Endothelial cell of hepatic sinusoid (primary cell): ENCODE measurements around the gene SIM2.

Source experiments
- in situ Hi-C: cut with HindIII; loops from 2 replicates; pipeline ENCODE4 v1.10.0; 2017; ENCODE audit warnings: low sequenced_read_pairs

SIM2 gene

GRCh38 chr21:36709868-36710728 lies 11.2 kb downstream of the SIM2 start:
- in situ Hi-C loops = no loop called here

DNA sequence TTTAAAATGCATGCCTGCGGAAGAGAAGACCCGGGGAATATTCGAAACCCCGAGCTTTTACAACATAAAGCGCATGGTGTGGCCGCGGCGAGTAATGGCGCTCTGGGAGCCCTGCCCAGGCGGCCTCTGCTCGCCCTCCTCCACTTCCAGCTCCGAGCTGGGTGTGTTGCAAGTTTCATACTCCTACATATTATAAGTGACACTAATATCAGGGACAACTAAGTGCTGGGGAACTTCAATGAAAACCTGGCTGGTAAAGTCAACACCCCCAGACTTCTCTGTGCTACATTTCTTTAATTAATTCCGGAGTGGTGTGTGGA lies 11.8 kb downstream of the SIM2 start:
- in situ Hi-C loops = no loop called here

DNA sequence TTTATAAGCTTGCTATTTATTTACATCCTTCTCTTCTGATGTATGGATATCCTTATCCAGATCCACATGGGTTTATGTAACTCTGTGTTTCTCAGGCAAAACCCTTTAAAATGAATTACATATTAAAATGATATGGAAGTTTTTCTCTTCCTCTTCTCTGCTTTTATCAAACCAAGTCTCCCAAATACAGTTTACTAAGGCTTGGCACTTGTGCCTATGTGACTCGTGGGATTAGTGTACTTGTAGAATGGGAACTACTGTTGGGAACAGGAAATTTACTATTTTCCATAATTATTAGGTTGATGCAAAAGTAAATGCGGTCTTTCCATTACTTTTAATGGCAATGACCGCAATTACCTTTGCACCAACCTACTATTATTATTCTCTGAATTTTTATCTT lies 14.8 kb downstream of the SIM2 start:
- in situ Hi-C loops = no loop called here

DNA sequence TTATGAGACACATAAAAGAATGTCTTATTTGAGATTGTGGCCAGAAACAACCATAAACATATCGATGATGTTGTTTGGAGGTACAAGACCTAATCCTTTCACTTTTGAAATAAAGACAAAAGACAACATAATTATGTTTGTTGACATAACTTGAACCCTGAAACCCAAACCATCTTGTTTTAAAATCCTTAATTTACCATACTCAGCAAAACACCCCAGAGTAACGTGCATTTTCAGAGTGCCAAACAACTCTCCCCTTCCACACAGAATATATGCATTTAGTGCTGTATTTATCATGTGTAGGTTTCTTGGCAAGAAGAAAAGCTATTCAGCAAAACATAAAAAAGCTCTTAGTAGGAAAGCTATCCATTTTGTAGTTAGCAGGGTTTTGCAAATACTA lies 17.5 kb downstream of the SIM2 start:
- in situ Hi-C loops = no loop called here

DNA sequence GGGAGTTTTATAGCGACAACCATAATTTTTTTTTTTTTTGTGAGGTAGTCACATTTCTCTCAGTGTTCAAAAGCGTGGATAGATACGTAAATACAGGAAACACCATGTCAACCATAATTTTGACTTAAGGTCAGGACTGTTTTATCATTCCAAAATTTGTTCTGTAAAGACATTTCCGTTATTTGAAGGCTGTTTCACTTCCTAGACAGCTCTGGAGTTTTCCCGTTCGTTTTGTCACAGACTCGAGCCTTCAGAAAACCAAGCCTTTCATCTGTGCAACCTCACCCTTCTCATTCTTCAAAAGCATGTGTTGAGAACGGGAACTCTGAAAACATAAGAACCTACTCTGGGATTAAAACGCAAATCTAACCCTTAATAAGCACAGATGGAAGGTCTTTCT lies 17.9 kb downstream of the SIM2 start:
- in situ Hi-C loops = no loop called here

- in situ Hi-C loops = no loop called here
These were observed 19.1 kb downstream of the SIM2 start for GRCh38 chr21:36717976-36718375.

DNA sequence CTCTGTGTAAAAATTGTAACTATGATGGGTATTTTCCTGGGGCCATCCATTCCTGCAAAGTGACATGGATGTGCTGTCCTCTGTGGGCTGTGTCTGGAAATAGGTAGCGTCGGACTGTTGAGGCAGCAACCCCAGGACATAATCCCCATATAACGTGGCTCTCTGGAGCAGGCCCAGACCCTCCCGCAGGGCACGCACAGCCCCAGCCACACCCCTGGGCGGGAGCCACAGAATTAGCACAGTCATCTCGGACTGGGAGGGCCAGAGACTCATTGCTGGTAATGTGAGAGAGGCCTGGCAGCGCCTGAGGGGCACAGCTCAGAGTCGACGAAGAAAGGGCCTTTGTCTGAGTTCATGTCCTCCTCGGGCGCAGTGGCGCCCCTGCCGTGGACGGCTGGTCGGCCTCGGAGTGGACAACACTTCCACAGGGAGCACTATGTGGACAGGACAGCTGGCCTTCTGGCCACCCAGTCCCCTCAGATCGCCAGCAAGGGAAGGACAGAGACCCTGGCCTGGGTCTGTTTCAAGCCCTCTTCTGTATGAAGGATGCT lies 20.1 kb downstream of the SIM2 start:
- in situ Hi-C loops = no loop called here

DNA sequence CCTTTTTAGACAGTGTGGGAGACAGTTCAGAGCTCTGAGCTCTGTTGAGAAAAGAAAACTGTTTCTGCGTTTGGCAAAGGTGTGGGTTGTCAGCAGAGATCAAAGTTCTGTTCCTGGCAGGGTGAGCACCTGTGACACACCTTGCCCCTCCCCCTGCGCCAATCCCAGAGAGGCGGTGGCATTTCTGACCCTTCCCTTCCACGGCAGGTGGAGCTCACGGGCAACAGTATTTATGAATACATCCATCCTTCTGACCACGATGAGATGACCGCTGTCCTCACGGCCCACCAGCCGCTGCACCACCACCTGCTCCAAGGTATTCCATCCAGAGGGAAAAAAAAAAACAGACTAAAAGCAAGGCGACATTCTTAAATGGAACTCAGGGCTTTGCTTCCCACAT lies 20.7 kb downstream of the SIM2 start:
- in situ Hi-C loops = loop anchor here (10.0 kb wide), 2 partner anchors 95 to 205 kb away; no protein-coding TSS in a partner anchor

DNA sequence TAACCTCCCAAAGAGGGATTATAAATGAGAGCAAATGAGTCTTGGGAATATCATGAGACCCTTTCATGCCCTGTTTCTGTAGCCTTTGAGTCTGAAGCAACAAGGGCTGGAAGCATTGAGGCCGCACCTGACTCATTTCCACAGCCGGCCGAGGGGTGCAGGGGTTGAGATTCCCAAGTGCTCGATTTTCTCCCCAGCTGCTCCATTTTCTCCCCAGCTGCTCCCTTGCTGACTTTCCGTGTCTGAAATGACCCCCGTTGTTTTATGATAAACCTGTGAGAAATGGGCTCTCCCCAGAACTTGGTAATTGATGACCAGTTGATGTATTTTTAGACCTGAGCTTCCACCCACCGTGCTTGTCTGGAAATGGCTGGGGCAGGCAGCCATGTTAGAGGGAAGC lies 22.9 kb downstream of the SIM2 start:
- in situ Hi-C loops = loop anchor here (10.0 kb wide), 2 partner anchors 93 to 203 kb away; no protein-coding TSS in a partner anchor

DNA sequence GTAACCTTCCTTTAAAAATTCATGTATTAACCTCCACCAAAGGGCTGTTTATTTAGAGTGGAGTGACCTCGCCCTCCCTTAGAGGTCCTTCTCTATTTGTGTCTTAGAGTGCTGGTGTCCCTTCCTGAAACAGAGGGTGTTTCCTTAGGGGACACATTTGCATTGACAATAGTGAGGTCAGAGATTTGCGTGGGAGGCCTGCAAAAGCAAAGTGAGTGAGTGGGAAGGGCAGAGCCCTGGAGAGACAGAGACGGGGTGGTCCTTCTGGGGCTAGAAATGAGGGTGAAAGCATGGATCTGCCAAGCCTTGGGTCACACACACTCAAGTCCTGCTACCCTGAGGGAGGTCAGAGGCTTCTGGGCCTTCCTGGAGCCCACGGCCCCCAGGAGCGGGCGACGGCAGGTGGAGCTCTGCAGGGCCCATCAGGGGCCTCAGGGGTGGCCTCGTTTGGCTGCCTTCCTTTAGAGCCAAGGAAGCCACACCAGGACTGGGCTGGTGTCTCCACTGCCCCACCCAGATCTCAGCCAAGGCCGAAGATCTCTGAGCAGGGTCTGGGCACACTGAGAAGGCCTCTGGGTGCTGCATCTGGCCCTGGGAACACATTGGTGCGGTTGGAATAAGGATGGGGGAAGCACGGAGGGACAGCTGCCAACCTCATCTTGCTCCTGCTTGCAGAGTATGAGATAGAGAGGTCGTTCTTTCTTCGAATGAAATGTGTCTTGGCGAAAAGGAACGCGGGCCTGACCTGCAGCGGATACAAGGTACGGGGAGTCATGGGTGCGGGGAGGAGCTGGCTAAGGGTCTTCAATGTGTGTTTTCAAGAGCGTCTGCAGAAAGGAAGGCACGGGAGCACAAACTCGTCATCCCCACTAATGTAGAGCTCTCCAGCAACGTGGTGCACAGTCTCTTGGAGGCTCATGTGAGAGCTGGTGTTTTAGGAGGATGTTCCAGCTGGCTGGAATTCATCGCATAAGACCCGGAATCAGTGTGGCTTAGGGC lies 23.8 kb downstream of the SIM2 start:
- in situ Hi-C loops = loop anchor here (10.0 kb wide), 2 partner anchors 92 to 202 kb away; no protein-coding TSS in a partner anchor

GRCh38 chr21:36723371-36723881 lies 24.5 kb downstream of the SIM2 start:
- in situ Hi-C loops = loop anchor here (10.0 kb wide), 2 partner anchors 91 to 201 kb away; no protein-coding TSS in a partner anchor

- in situ Hi-C loops = loop anchor here (10.0 kb wide), 2 partner anchors 90 to 200 kb away; no protein-coding TSS in a partner anchor
These were observed 25.7 kb downstream of the SIM2 start for GRCh38 chr21:36724660-36725059.

- in situ Hi-C loops = loop anchor here (10.0 kb wide), 2 partner anchors 89 to 199 kb away; no protein-coding TSS in a partner anchor
These were observed 27.0 kb downstream of the SIM2 start for GRCh38 chr21:36725793-36726386.

GRCh38 chr21:36727866-36728265 lies 29.0 kb downstream of the SIM2 start:
- in situ Hi-C loops = loop anchor here (10.0 kb wide), 2 partner anchors 87 to 197 kb away; no protein-coding TSS in a partner anchor

DNA sequence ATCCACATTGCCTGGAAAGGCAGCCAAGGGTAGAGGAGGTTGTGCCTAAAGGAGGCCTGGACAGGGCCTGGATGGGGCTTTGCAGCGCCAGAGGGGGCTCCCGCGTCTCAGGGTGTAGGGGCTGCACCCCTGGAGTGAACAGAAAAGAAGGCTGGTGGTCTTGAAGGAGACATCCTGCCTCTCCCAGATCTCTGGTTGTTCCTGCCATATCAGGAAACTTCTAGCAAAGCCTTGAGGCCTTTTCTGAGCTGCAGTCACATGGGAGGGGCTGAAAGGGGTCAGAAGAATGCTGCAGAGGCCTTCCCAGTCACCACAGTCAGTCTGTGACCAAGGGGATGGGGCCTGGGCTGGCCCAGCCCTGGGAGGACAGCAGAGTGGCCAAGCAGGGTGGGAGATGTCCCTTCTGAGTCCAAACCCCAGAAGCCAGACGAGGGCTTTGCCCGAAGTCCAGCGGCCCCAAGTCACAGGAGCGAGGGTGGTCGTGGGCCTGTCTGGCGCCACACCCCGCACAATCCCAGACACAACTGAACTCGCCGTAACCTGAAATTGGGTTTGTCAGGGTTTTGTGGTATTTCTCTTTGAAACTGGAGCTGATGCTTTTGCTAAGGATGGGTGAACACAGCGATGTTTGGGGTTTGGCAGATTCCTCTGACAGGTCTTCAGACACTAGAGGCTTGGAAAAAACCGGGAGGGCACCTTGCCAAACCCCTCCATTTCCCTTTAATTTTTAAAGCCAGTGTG lies 29.6 kb downstream of the SIM2 start:
- in situ Hi-C loops = loop anchor here (10.0 kb wide), 2 partner anchors 86 to 196 kb away; no protein-coding TSS in a partner anchor

DNA sequence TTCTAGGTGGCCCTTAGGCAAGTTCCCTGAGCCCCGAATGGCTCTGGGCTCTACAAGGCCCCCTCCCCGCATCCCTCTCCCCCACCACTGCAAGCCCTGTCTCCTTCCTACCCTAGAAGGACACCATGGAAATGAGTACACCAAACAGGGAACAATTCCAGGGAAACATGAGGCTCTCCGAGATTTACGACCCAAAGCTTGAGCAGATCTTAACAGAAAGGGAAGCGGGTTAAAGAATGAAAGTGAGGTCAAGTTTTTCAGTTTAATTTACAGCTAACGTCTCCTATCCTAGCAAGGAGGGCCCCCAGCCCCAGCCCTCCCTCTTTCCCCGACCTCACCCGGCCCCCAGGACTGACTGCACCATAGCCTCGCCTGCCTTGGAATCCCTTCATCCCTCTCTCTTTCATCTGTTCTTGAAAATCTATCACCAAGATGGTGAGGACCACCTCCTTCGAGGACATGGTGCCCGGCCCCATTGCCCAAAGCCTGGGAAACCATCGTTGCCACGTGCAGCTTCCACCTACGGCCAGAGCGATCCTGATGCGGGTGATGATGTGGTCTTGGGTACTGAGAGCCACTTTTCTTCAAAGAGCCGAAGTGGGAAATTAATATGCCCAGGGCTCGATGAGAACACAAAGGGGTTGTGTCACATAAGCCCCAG lies 30.5 kb downstream of the SIM2 start:
- in situ Hi-C loops = loop anchor here (10.0 kb wide), 2 partner anchors 85 to 195 kb away; no protein-coding TSS in a partner anchor

DNA sequence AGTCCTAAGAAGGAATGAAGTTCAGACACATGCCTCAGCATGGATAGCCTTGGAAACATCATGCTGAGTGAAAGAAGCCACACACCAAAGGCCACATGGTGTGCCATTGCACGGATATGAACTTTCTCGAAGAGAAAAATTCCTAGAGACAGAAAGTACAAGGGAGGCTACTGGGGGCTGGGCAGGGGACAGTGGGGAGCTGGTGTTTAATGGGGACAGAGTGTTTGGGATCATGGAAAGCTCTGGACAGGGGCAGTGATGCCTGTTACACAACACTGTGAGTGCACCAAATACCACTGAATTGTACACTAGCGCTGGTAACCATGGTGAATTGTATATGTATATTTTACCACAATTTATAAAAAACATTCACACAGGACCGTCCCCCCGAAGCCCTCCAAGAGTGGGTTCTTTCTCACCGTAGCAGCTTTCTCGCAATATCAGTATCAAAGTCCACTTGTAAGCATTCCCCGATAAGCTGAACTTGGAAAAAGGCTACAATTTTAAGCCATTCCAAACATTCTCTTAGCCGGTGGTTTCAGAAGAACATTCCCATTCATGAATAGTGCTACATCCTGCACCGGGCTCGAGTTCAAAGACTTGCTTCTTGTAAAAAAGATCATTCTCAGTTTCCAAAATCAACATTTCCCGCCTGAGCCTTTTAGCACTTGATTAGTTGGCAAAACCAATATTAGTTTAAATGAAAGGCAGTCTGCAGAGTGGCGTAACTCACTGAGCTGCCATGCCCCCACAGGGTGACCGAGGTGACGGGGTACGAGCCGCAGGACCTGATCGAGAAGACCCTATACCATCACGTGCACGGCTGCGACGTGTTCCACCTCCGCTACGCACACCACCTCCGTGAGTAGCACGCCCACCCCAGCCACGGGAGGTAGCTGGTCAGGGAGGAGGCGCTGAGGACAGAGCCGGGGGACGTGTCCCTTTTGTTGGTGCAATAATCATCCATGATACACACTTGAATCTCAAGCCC lies 31.7 kb downstream of the SIM2 start:
- in situ Hi-C loops = no loop called here

GRCh38 chr21:36732217-36732616 lies 33.3 kb downstream of the SIM2 start:
- in situ Hi-C loops = no loop called here
